DND-41 (cell line): Measurements from ENCODE around the gene MKS1.

Source experiments
- CTCF ChIP-seq: IDR thresholded peaks from 2 replicates; pipeline ENCODE4 v1.5.1; 2012; ENCODE audit warnings: borderline replicate concordance, low read length, moderate library complexity, mild to moderate bottlenecking; ENCODE audit not compliant: poor library complexity, severe bottlenecking; ENCODE audit errors: extremely low read depth
- EZH2 ChIP-seq: IDR thresholded peaks from 3 replicates; pipeline ENCODE4 v1.6.1; 2012; ENCODE audit warnings: borderline replicate concordance, low read depth, mild to moderate bottlenecking, moderate library complexity, low read length, inconsistent platforms; ENCODE audit not compliant: severe bottlenecking

GRCh38 chr17:58262149-58262548 is 43.1 kb upstream of the MKS1 start:
- no peak for TF ChIP-seq CTCF
- TF ChIP-seq EZH2 = no peak
